ENCODE data around the gene ZNF827.

ZNF827 gene

DNA sequence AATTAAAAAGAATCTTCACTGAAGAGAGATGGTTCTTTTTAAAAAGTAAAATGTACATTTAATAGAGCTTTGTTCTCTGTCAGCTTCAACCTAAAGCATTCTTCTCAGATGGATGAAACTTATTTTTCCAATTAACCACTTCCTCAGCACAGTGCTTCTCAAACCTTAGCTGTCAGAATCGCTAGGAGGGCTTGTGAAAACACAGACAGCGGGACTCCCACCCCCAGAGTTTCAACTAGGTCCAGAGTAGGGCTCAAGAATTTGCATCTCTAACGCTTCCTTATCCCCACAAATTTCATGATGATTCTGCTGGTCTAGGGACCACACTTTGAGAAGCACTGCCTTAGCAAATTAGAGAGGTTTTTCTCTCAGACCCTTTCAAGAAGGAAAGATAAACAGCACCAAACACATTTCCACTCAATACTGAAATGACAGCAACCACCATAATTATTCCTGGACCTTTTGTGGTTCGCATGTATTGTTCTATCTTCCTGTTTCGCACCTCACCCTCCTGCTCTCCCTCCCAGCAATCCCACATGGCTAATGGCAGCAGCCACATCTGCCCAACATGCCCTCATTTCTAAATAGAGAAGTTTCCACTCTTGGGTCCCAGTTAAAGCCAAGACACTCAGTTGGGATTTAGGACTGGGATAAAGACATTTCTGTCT lies 73.2 kb downstream of the ZNF827 start:
- Mint-ChIP-seq H3K4me3 (no peak overlapping the region), H3K27me3 (no peaks in the 10 kb centered on the region), H3K9me3 (no peaks in the 10 kb centered on the region), H3K36me3 (peaks cover 15% of the 10 kb centered on the region), H3K4me1 (peaks cover 9% of the 10 kb centered on the region), H3K27ac (no peak overlapping the region)

DNA sequence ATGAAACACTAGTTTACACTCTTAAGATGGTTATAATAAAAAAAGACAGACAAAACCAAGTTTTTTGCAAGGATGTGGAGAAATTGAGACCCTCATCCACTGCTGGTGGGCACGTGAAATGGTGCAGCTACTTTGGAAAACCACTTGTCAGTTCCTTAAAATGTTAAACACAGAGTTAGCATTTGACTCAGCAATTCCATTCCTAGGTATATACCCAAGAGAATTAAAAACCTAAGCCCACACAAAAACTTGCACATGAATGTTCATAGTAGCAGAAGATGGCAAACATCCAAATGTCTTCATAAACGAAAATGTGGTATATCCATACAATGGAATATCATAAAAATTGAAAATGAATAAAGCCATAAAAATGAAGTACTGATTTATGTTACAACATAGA lies 75.4 kb downstream of the ZNF827 start:
- no peaks in the 10 kb centered on the region for H3K9me3 Mint-ChIP-seq
- H3K4me3 Mint-ChIP-seq, result no peak overlapping the region
- H3K27ac Mint-ChIP-seq, result no peak overlapping the region
- H3K4me1 Mint-ChIP-seq, result peaks cover 9% of the 10 kb centered on the region
- no peaks in the 10 kb centered on the region for H3K27me3 Mint-ChIP-seq
- H3K36me3 Mint-ChIP-seq, result peaks cover 23% of the 10 kb centered on the region

DNA sequence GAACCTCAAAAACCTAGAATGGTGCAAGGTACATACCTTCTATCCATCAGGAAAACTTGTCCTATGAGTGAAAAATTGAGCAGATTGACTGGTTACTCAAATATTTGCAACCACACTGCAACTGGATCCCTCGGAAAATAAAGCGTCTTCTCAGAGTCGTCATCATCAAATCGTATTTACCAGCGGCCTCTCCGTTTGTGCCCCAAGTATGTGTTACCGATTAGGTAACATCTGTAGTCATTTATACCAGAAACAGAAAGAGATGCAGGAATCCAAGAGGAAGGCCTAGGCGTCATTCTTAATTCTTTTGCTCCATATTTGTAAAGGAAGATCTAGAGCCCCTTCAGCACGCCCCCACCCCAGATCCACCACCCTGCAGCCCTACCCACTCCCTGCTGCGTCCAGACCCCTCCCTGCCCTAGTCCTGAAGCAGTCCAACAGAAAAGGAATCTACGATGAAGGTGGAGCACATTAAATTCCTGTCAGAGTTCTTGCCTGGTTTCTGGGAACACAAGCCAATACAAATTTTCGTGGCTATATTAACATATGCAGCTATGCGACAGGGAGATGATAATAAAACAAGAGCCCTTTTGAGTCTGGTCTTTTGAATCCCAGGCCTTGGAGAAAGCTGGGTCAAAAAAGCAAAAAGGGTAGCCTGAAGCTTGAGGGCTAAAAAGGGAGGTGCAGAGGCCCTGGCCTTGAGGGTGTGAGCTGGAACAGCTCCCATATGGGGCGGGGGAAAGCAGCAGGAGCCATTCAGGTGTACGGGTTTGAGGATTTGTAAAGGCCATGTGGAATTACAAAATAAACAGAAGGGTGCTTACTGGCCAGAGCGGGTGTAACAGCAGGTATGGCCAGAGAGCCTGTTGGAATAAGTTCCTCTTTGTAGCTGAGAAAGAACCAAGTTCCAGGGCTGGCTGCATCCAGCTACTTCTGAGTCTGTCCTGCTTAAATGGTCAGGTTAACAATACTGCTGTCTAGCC lies 77.0 kb downstream of the ZNF827 start:
- H3K27me3 Mint-ChIP-seq, result no peaks in the 10 kb centered on the region
- no peak overlapping the region for H3K27ac Mint-ChIP-seq
- H3K9me3 Mint-ChIP-seq, result no peaks in the 10 kb centered on the region
- H3K36me3 Mint-ChIP-seq, result peaks cover 29% of the 10 kb centered on the region
- no peak overlapping the region for H3K4me3 Mint-ChIP-seq
- peaks cover 9% of the 10 kb centered on the region for H3K4me1 Mint-ChIP-seq

DNA sequence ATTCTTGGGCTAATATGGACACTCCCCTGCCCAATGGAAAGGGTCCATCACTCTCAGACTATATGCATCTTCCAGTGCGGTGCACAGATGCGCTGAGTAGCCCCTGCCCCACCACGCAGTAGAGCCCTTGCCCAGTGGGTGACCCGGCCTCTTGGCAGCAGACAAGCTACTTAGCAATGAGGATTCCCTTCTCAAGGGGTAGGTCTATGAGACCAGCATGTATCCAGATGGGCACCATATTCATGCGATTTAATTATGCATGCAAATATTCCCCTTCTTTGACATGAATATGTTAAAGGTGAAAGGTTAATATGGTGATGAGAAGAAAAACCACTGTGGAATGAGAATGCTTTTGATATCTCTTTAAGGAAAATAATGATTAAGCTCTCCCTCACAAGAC lies 77.7 kb downstream of the ZNF827 start:
- H3K27me3 Mint-ChIP-seq, result no peaks in the 10 kb centered on the region
- peaks cover 29% of the 10 kb centered on the region for H3K36me3 Mint-ChIP-seq
- no peaks in the 10 kb centered on the region for H3K9me3 Mint-ChIP-seq
- H3K27ac Mint-ChIP-seq, result no peak overlapping the region
- peaks cover 9% of the 10 kb centered on the region for H3K4me1 Mint-ChIP-seq
- no peak overlapping the region for H3K4me3 Mint-ChIP-seq

DNA sequence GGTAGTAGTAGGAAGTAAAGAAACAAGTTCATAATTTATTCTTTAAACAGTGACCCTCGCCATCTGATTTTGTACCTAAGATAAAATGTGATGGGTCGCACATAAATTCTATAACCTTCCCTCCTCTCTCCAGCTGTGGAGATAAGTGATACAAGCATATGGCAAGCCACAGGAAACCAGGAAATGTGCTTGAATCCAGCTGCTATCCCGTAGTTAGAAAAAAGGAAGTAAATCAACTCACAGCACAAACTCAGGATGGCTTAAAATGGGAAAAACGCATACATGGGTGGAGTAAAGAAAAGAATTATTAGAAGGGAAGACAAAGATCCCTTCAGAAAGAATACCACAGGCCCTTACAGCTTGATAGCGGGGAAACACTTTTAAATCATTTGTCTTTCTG lies 78.2 kb downstream of the ZNF827 start:
- Mint-ChIP-seq H3K36me3 (peaks cover 29% of the 10 kb centered on the region), H3K9me3 (no peaks in the 10 kb centered on the region), H3K27ac (peak overlapping the region; percentile 46), H3K4me3 (no peak overlapping the region), H3K27me3 (no peaks in the 10 kb centered on the region), H3K4me1 (peaks cover 9% of the 10 kb centered on the region)

DNA sequence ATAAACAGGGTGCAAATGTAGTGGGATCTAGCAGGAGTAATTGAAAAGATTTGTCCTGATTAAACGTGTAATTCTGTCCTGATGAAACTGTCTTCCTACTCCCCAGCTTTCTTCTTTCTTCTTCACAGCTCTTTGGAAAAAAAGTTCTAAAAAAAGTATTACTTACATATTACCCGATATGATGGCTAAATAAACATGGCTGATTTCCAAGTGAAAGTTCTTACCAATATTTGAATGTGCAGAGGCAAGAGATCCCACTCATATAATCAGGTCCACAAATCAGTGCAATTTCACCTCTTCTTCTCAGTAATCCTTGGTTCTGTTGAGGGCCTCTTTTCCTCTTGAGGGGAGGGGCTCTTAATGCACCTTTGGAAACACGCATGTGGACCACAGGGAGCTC lies 78.7 kb downstream of the ZNF827 start:
- H3K4me3 Mint-ChIP-seq, result no peak overlapping the region

DNA sequence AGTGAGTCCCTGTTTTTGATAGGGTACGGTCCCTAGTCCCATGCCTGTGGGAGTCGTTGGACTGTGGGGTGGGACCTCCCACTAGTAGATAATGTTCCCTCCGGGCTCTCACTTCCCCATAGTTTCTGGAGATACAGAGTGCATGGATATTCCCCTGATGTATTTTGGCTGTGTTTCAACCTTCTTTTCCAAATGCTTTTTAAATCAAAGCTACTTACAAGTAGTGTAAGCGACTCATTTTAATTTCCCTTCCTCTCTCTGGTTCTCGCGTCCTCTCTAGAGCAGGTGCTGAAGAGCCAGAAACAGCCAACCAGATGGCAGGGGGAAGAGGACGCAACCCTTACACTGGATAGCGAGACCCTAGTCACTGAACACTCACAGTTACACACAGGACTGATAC lies 79.2 kb downstream of the ZNF827 start:
- Mint-ChIP-seq H3K27me3 (no peaks in the 10 kb centered on the region), H3K27ac (no peak overlapping the region), H3K36me3 (peaks cover 31% of the 10 kb centered on the region), H3K4me1 (peaks cover 9% of the 10 kb centered on the region), H3K9me3 (no peaks in the 10 kb centered on the region), H3K4me3 (no peak overlapping the region)

More for the DNA sequence above, 78.7 kb downstream of the ZNF827 start:
- peaks cover 29% of the 10 kb centered on the region for H3K36me3 Mint-ChIP-seq
- peaks cover 9% of the 10 kb centered on the region for H3K4me1 Mint-ChIP-seq
- no peaks in the 10 kb centered on the region for H3K27me3 Mint-ChIP-seq
- H3K9me3 Mint-ChIP-seq, result no peaks in the 10 kb centered on the region
- H3K27ac Mint-ChIP-seq, result no peak overlapping the region

DNA sequence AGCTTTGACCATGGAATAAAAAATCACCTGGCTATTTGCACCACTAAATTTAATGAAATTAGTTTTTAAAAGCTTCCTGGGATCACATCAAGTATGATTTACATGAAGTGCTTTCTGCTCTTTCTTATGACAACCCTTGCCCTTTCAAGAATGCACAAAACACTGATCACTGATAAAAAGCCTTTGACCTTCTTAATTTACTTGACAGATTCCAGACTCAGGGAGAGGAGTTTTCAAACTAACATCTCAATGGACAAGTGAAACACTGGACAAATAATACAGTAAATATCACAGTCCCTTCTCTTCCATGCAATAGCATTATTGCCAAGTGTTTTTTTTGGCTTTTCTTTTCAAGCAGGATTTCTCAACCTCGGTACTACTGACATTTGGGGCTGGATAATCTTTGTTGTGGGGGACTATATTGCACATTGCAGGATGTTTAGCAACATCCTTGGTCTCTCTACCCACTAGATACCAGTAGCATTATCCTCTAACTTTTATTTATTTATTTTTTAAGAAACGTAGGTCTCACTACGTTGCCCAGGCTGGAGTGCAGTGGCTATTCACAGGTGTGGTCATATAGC lies 86.3 kb downstream of the ZNF827 start:
- no peaks in the 10 kb centered on the region for H3K9me3 Mint-ChIP-seq
- no peak overlapping the region for H3K4me3 Mint-ChIP-seq
- H3K27me3 Mint-ChIP-seq, result no peaks in the 10 kb centered on the region
- H3K27ac Mint-ChIP-seq, result no peak overlapping the region
- no peaks in the 10 kb centered on the region for H3K4me1 Mint-ChIP-seq
- peaks cover 11% of the 10 kb centered on the region for H3K36me3 Mint-ChIP-seq

DNA sequence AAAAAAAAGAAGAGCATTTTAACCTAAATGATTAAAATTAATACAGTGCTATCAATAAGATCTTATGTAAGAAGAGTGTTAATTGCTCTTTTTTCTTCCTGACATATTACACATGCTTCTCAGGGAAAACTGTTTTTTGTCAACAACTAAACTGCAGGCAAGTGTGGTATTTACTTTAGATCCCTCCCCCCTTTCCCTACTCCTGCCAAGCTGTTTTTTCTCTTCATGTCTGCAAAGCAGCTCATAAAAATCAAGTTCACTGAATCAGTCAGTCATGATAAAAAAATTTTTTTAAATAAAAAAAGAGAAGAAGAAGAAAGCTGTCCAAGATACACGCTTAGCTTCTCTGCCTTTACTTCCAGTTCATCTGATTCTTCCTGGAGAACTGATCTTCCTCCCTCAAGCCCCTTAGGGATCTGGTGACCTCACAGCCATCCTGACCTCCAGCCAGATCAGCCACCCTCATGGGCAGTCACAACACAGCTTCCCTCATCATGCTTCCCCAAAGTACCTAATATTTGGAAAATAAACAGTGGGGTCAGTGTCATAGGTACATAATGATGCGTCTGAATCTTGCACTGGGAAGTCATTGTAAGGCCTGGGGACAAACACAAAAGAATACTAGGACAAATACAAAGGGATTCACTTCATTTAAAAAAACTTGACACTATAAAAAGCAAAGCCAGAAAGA lies 87.0 kb downstream of the ZNF827 start:
- Mint-ChIP-seq H3K36me3 (peaks cover 10% of the 10 kb centered on the region), H3K9me3 (no peaks in the 10 kb centered on the region), H3K27me3 (no peaks in the 10 kb centered on the region), H3K4me3 (no peak overlapping the region), H3K4me1 (no peaks in the 10 kb centered on the region), H3K27ac (peak overlapping the region; percentile 25)

DNA sequence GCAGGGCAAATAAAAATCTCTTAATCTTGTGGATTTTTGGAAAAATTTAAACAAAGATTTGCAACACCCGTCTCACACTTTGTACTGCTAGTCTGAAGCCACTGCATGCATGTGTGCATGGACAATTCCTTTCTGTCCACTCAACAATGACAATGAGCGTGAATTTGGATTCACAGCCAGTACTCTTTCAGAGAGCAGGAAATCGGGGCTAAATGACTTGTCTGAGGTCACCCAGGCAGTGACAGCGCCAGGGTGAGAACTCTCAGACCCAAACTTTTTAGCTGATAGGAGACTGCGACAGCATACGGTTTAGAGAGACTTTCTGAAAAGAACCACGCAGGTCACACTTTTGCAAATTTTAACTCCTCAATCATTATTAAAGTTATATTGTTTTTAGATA lies 90.9 kb downstream of the ZNF827 start:
- no peak overlapping the region for H3K4me3 Mint-ChIP-seq
- peaks cover 27% of the 10 kb centered on the region for H3K36me3 Mint-ChIP-seq
- no peaks in the 10 kb centered on the region for H3K27me3 Mint-ChIP-seq
- H3K9me3 Mint-ChIP-seq, result no peaks in the 10 kb centered on the region
- H3K27ac Mint-ChIP-seq, result no peak overlapping the region
- H3K4me1 Mint-ChIP-seq, result peaks cover 22% of the 10 kb centered on the region

DNA sequence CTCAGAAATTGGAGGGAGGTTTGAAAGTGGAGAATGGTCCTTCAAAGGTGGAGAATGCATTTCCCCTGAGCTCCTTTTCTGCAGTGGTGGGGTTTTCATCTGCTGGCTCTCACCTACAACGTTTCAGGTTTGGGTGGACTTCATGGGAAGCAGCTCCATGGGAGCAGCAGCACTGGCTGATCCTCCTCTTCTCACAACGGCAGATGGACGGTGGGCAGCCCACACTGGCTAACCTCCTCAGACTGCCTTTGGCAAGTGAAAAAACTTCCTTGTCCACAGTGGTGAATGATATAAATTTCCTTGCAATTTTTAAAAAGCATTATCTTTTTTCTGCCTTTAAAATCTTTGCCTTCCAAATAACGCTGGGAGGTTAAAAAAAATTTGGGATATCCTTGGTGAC lies 93.5 kb downstream of the ZNF827 start:
- H3K4me3 Mint-ChIP-seq, result no peak overlapping the region
- H3K36me3 Mint-ChIP-seq, result peaks cover 36% of the 10 kb centered on the region
- no peaks in the 10 kb centered on the region for H3K27me3 Mint-ChIP-seq
- H3K27ac Mint-ChIP-seq, result no peak overlapping the region
- peaks cover 22% of the 10 kb centered on the region for H3K4me1 Mint-ChIP-seq
- no peaks in the 10 kb centered on the region for H3K9me3 Mint-ChIP-seq

DNA sequence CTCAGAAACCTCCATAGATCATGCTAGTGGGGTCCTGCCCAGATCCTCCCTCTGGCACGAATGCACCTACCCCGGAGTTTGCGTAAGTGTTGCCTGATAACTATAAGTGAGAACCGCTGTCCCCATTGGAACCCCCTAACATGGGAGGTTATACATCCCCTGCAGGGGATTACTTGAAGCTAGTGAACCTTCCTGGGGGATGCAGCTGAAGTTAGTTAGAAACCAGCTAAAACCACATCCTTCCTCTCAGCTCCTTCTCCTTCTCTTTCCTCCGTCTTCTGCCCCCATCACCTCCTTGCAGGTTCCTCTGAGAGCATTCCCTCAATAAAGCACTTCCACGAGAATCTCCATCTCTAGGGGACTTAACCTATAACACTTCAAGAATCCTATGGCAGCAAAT lies 95.0 kb downstream of the ZNF827 start:
- peaks cover 33% of the 10 kb centered on the region for H3K36me3 Mint-ChIP-seq
- H3K27ac Mint-ChIP-seq, result no peak overlapping the region
- H3K9me3 Mint-ChIP-seq, result no peaks in the 10 kb centered on the region
- H3K27me3 Mint-ChIP-seq, result no peaks in the 10 kb centered on the region
- H3K4me1 Mint-ChIP-seq, result peaks cover 22% of the 10 kb centered on the region
- H3K4me3 Mint-ChIP-seq, result no peak overlapping the region

DNA sequence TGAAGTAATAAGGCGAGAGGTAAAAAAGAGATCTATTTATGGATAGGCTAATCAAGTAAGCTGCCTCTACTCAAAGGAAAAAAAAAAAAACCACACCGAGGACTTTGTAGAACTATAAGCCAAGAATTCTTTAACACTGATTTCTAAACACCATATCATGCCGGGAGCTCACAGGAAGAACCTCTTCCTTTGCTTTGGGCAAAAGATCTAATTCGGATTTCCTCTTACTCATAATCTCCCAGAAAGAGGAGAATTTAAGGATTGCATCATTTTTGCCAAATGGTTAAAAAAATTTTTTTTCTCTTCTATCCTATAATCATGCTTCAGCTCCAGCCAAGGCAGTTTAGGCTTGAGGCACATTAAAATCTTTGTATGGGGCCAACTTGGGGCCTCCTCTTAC lies 95.5 kb downstream of the ZNF827 start:
- no peaks in the 10 kb centered on the region for H3K9me3 Mint-ChIP-seq
- H3K4me3 Mint-ChIP-seq, result no peak overlapping the region
- no peak overlapping the region for H3K27ac Mint-ChIP-seq
- H3K27me3 Mint-ChIP-seq, result no peaks in the 10 kb centered on the region
- H3K4me1 Mint-ChIP-seq, result peaks cover 22% of the 10 kb centered on the region
- H3K36me3 Mint-ChIP-seq, result peaks cover 33% of the 10 kb centered on the region

DNA sequence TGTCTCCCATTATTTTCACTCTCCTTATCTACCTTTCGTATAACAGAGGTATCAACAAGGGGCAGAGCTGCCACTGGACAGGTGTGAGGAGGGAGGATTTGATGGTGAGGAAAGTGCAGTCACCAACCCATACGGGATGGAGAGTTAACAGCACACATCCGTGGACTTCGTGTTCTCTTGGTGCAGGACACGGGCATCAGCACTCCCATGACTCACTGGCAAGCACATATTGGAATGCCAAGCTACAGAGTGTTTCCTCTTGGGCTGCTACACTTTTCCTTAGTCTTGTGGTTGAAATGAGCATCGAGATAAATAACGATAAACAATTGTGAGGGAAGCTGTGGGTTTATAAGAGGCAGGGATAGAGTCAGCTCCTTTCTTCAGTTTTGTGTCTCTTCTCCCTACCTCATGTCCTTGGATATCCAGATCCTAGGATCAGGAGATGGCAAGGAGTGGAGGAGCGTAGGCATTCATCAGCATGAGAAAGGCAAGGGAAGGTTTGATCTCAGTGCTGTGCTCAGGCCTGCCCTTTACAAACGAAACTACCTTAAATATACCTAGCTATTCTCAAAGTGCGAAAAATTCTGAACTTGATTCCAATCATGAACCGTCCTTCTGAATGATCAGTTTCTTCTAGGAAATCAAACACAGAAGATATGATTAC lies 96.3 kb downstream of the ZNF827 start:
- H3K36me3 Mint-ChIP-seq, result peaks cover 32% of the 10 kb centered on the region
- no peaks in the 10 kb centered on the region for H3K9me3 Mint-ChIP-seq

DNA sequence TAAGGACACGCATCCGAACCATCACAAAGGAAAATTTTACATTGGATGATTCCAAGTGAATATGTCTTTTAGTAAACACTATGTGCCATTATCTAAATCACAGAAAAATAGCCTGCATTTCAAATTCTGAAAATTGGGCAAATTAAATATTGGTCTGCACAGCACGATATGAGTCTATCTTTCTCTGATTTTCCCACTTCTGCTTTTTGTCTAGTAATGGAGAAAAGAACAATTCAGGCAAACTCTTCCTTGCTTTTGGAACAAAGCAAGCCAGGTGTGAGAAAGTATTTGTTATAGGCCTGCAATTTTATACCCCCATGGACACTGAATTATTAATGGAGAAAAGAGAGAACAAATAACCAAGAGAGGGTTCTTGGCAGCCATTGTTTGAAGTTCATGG lies 97.8 kb downstream of the ZNF827 start:
- no peak overlapping the region for H3K4me3 Mint-ChIP-seq
- peaks cover 25% of the 10 kb centered on the region for H3K4me1 Mint-ChIP-seq
- no peaks in the 10 kb centered on the region for H3K9me3 Mint-ChIP-seq
- H3K36me3 Mint-ChIP-seq, result peaks cover 30% of the 10 kb centered on the region
- no peak overlapping the region for H3K27ac Mint-ChIP-seq
- no peaks in the 10 kb centered on the region for H3K27me3 Mint-ChIP-seq

More for the DNA sequence above, 96.3 kb downstream of the ZNF827 start:
- Mint-ChIP-seq H3K4me3 (no peak overlapping the region), H3K27ac (peak overlapping the region; percentile 41), H3K27me3 (no peaks in the 10 kb centered on the region), H3K4me1 (peaks cover 22% of the 10 kb centered on the region)

Measured in activated naive CD4-positive, alpha-beta T cell treated with anti-CD3 and anti-CD28 coated beads, Interleukin-2, amount 50 U/mL, for 24 hours (primary cell).